H1 (cell line): ENCODE data around the gene ACER1.

Experiments
- ATF2 ChIP-seq: IDR thresholded peaks from 2 replicates; pipeline ENCODE4 v1.6.1; 2012; ENCODE audit warnings: low read length, inconsistent platforms
- BCL11A ChIP-seq, 2 experiments: IDR thresholded peaks; one replicate each; pipeline ENCODE4 v1.6.1; 2011; ENCODE audit warnings: low read depth in 2 of 2, low read length in 2 of 2, mild to moderate bottlenecking in 2 of 2
- CREB1 ChIP-seq: IDR thresholded peaks from 2 replicates; pipeline ENCODE4 v1.6.1; 2012; ENCODE audit warnings: inconsistent platforms
- CTCF ChIP-seq, 3 experiments: IDR thresholded peaks; 1 replicate in 2 of 3; 2 replicates in 1 of 3; pipeline versions ENCODE4 v1.5.1 to v1.6.1; 2011; ENCODE audit warnings: low read length in 3 of 3, mild to moderate bottlenecking in 3 of 3, inconsistent platforms in 2 of 3, low read depth in 1 of 3, moderate library complexity in 1 of 3; ENCODE audit not compliant: insufficient read depth in 1 of 3; ENCODE audit errors: control extremely low read depth in 1 of 3
- HDAC6 ChIP-seq: IDR thresholded peaks from one replicate; pipeline ENCODE4 v1.7.1; 2012; ENCODE audit warnings: low read depth, mild to moderate bottlenecking, inconsistent platforms, low read length, moderate library complexity
- JUN ChIP-seq: IDR thresholded peaks from 2 replicates; pipeline ENCODE4 v1.6.1; 2011; ENCODE audit warnings: low read depth, mild to moderate bottlenecking, improper control_type of control experiment, low read length
- POLR2A ChIP-seq, 2 experiments: IDR thresholded peaks; 1 replicate in 1 of 2; 2 replicates in 1 of 2; pipeline ENCODE4 v1.6.1; 2011; ENCODE audit warnings: low read depth in 2 of 2, low read length in 2 of 2, mild to moderate bottlenecking in 2 of 2; ENCODE audit errors: control extremely low read depth in 1 of 2
- POLR2AphosphoS5 ChIP-seq: IDR thresholded peaks from 2 replicates; pipeline ENCODE4 v1.6.1; 2011; ENCODE audit warnings: low read depth, low read length
- RFX5 ChIP-seq: IDR thresholded peaks from 2 replicates; pipeline ENCODE4 v1.6.1; 2011; ENCODE audit warnings: low read depth, low read length, improper control_type of control experiment, borderline replicate concordance
- SIN3A ChIP-seq, 2 experiments: IDR thresholded peaks in 1 of 2; conservative IDR thresholded peaks in 1 of 2; 2 replicates each; pipeline ENCODE4 v1.6.1; 2011 to 2012; ENCODE audit warnings: low read length in 2 of 2, improper control_type of control experiment in 1 of 2, low read depth in 1 of 2, mild to moderate bottlenecking in 1 of 2
- SIRT6 ChIP-seq: IDR thresholded peaks from one replicate; pipeline ENCODE4 v1.7.1; 2012; ENCODE audit warnings: low read length, inconsistent platforms
- SIX5 ChIP-seq: IDR thresholded peaks from 2 replicates; pipeline ENCODE4 v1.6.1; 2011; ENCODE audit warnings: mild to moderate bottlenecking, low read depth, low read length

- TF ChIP-seq ATF2 (no peak), CTCF (IDR thresholded peaks at IDR 0.05; ENCODE audit: control extremely low read depth in 1 of 3, insufficient read depth in 1 of 3, low read depth in 1 of 3, low read length in 3 of 3) (peak; percentile 49 to 83 (median 66)), CREB1 (peak; percentile 73), POLR2A (IDR thresholded peaks at IDR 0.05; ENCODE audit: control extremely low read depth in 1 of 2, low read depth in 2 of 2, low read length in 2 of 2) (no peak), HDAC6 (no peak), RFX5 (no peak), BCL11A (IDR thresholded peaks at IDR 0.05; ENCODE audit: low read depth in 2 of 2, low read length in 2 of 2) (no peak), POLR2AphosphoS5 (no peak), SIRT6 (no peak), SIN3A (conservative IDR thresholded peaks at IDR 0.05 in 1 of 2, IDR thresholded peaks at IDR 0.05 in 1 of 2; ENCODE audit: low read depth in 1 of 2, low read length in 2 of 2) (peak in 1 of 2 experiments; percentile 30; a peak in 1 of 4 replicates), SIX5 (no peak), JUN (no peak)
Observed at GRCh38 chr19:6279931-6280591, 53.4 kb downstream of the ACER1 start, which contains the start of gene MLLT1.
